Activated naive CD4-positive, alpha-beta T cell treated with anti-CD3 and anti-CD28 coated beads, Interleukin-2, amount 10 ng/mL, durations not matched to agents 7 days and 5 days (primary cell): ENCODE measurements around the gene PTPRR.

Experiments used
- CTCF ChIA-PET: fragments of 350-600 bp; sonication (Branson Sonifier 250); formaldehyde crosslinking; loops from one replicate; lab custom pipeline; 2021; ENCODE audit warnings: antibody characterized with exemption; lab: Charles Lee
- DNase-seq: peaks from one replicate; pipeline ENCODE4 v3.0.0-alpha.2; 2020
- H3K27ac Mint-ChIP-seq: one replicate; pipeline ENCODE4 v1.8.0; 2021; ENCODE audit warnings: mild to moderate bottlenecking, moderate library complexity, mixed read lengths
- H3K27me3 Mint-ChIP-seq: one replicate; pipeline ENCODE4 v1.8.0; 2021; ENCODE audit warnings: mild to moderate bottlenecking, mixed read lengths
- H3K36me3 Mint-ChIP-seq: one replicate; pipeline ENCODE4 v1.8.0; 2021; ENCODE audit warnings: mixed read lengths
- H3K4me1 Mint-ChIP-seq: one replicate; pipeline ENCODE4 v1.8.0; 2021; ENCODE audit warnings: mixed read lengths
- H3K4me3 Mint-ChIP-seq: one replicate; pipeline ENCODE4 v1.8.0; 2021; ENCODE audit warnings: mild to moderate bottlenecking, moderate library complexity, mixed read lengths
- H3K9me3 Mint-ChIP-seq: one replicate; pipeline ENCODE4 v1.8.0; 2021; ENCODE audit warnings: mixed read lengths

The PTPRR gene

GRCh38 chr12:70840656-70841350 is 79.7 kb downstream of the PTPRR start:
- no peaks in the 10 kb centered on the region for H3K36me3 Mint-ChIP-seq
- H3K27ac Mint-ChIP-seq, result no peak overlapping the region
- no peak overlapping the region for H3K4me3 Mint-ChIP-seq
- no peak for DNase-seq
- H3K27me3 Mint-ChIP-seq, result no peaks in the 10 kb centered on the region
- H3K9me3 Mint-ChIP-seq, result no peaks in the 10 kb centered on the region
- CTCF ChIA-PET, result no interaction called here
- no peaks in the 10 kb centered on the region for H3K4me1 Mint-ChIP-seq

GRCh38 chr12:70839544-70839943 is 81.0 kb downstream of the PTPRR start:
- Mint-ChIP-seq H3K4me1 (no peaks in the 10 kb centered on the region), H3K4me3 (no peak overlapping the region), H3K36me3 (no peaks in the 10 kb centered on the region), H3K9me3 (no peaks in the 10 kb centered on the region), H3K27me3 (no peaks in the 10 kb centered on the region), H3K27ac (no peak overlapping the region)
- CTCF ChIA-PET, result no interaction called here
- DNase-seq, result no peak

DNA sequence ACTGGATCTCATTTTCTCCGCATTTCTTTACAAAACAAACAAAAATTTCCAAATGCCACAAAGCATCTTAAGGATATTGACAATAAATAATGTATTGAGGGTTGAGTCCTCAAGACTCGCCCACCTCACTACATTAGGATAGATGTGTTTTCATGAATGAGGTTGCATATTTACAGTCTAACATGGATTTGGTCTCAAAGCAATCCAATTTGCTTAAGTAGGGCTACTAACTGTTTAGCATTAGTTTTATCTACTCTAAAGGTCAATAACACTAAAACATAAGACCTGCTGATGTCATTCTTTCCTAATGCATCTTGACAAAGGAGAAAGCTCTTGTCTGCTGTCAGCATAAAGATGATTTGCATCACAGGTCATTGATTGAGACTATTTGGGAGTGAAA is 82.4 kb downstream of the PTPRR start:
- CTCF ChIA-PET, result no interaction called here
- H3K4me3 Mint-ChIP-seq, result no peak overlapping the region
- no peaks in the 10 kb centered on the region for H3K27me3 Mint-ChIP-seq
- H3K4me1 Mint-ChIP-seq, result no peaks in the 10 kb centered on the region
- no peak for DNase-seq
- no peaks in the 10 kb centered on the region for H3K9me3 Mint-ChIP-seq
- no peak overlapping the region for H3K27ac Mint-ChIP-seq
- H3K36me3 Mint-ChIP-seq, result no peaks in the 10 kb centered on the region

GRCh38 chr12:70837026-70837425 is 83.5 kb downstream of the PTPRR start:
- Mint-ChIP-seq H3K36me3 (no peaks in the 10 kb centered on the region), H3K4me1 (no peaks in the 10 kb centered on the region), H3K27me3 (no peaks in the 10 kb centered on the region), H3K4me3 (no peak overlapping the region), H3K27ac (no peak overlapping the region), H3K9me3 (no peaks in the 10 kb centered on the region)
- no peak for DNase-seq
- CTCF ChIA-PET, result no interaction called here

GRCh38 chr12:70835948-70836347 is 84.6 kb downstream of the PTPRR start:
- CTCF ChIA-PET, result no interaction called here
- H3K27ac Mint-ChIP-seq, result no peak overlapping the region
- no peak for DNase-seq
- H3K4me3 Mint-ChIP-seq, result no peak overlapping the region
- no peaks in the 10 kb centered on the region for H3K4me1 Mint-ChIP-seq
- no peaks in the 10 kb centered on the region for H3K36me3 Mint-ChIP-seq
- H3K9me3 Mint-ChIP-seq, result no peaks in the 10 kb centered on the region
- H3K27me3 Mint-ChIP-seq, result no peaks in the 10 kb centered on the region

- CTCF ChIA-PET, result no interaction called here
- DNase-seq, result no peak
- no peaks in the 10 kb centered on the region for H3K36me3 Mint-ChIP-seq
- H3K27me3 Mint-ChIP-seq, result no peaks in the 10 kb centered on the region
- no peak overlapping the region for H3K27ac Mint-ChIP-seq
- H3K4me3 Mint-ChIP-seq, result no peak overlapping the region
- no peaks in the 10 kb centered on the region for H3K4me1 Mint-ChIP-seq
- no peaks in the 10 kb centered on the region for H3K9me3 Mint-ChIP-seq
These were observed 89.0 kb downstream of the PTPRR start for GRCh38 chr12:70831543-70831942.

- CTCF ChIA-PET, result no interaction called here
- Mint-ChIP-seq H3K4me3 (no peak overlapping the region), H3K27me3 (no peaks in the 10 kb centered on the region), H3K9me3 (no peaks in the 10 kb centered on the region), H3K4me1 (no peaks in the 10 kb centered on the region), H3K36me3 (no peaks in the 10 kb centered on the region), H3K27ac (no peak overlapping the region)
- DNase-seq, result no peak
These were observed 90.1 kb downstream of the PTPRR start for GRCh38 chr12:70830221-70831061.

DNA sequence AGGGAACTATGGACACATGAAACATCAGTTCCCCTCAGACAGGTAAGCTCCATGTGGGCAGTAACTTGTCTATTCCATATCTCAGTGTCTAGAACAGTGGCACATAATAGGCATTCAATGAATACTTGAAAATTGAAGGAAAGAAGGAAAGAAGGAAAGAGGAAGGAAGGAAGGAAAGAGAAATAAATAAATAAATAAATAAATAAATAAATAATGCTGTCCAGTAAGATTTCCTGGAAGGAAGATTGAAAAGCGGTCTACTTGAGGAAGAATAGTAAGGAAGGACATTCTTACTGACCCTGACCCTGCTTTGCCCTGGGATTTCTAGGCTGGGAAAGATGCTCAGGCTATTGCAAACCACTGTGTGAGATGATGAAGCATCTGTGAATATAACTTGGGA is 91.5 kb downstream of the PTPRR start:
- H3K4me1 Mint-ChIP-seq, result no peaks in the 10 kb centered on the region
- H3K27ac Mint-ChIP-seq, result no peak overlapping the region
- no peaks in the 10 kb centered on the region for H3K36me3 Mint-ChIP-seq
- CTCF ChIA-PET, result no interaction called here
- DNase-seq, result no peak
- H3K27me3 Mint-ChIP-seq, result no peaks in the 10 kb centered on the region
- H3K4me3 Mint-ChIP-seq, result no peak overlapping the region
- no peaks in the 10 kb centered on the region for H3K9me3 Mint-ChIP-seq

- no peak overlapping the region for H3K4me3 Mint-ChIP-seq
- H3K9me3 Mint-ChIP-seq, result no peaks in the 10 kb centered on the region
- CTCF ChIA-PET, result no interaction called here
- H3K36me3 Mint-ChIP-seq, result no peaks in the 10 kb centered on the region
- no peaks in the 10 kb centered on the region for H3K4me1 Mint-ChIP-seq
- no peaks in the 10 kb centered on the region for H3K27me3 Mint-ChIP-seq
- DNase-seq, result no peak
- no peak overlapping the region for H3K27ac Mint-ChIP-seq
These were observed 92.2 kb downstream of the PTPRR start for GRCh38 chr12:70828351-70828750.

GRCh38 chr12:70826156-70826555 is 94.4 kb downstream of the PTPRR start:
- H3K9me3 Mint-ChIP-seq, result no peaks in the 10 kb centered on the region
- H3K27me3 Mint-ChIP-seq, result no peaks in the 10 kb centered on the region
- no peaks in the 10 kb centered on the region for H3K4me1 Mint-ChIP-seq
- H3K27ac Mint-ChIP-seq, result no peak overlapping the region
- no peak overlapping the region for H3K4me3 Mint-ChIP-seq
- CTCF ChIA-PET, result no interaction called here
- DNase-seq, result no peak
- no peaks in the 10 kb centered on the region for H3K36me3 Mint-ChIP-seq

- CTCF ChIA-PET, result no interaction called here
- Mint-ChIP-seq H3K27ac (no peak overlapping the region), H3K27me3 (no peaks in the 10 kb centered on the region), H3K9me3 (no peaks in the 10 kb centered on the region), H3K36me3 (no peaks in the 10 kb centered on the region), H3K4me1 (no peaks in the 10 kb centered on the region), H3K4me3 (no peak overlapping the region)
- DNase-seq, result no peak
These were observed 96.0 kb downstream of the PTPRR start for GRCh38 chr12:70824511-70824910.

GRCh38 chr12:70823182-70823976 is 97.2 kb downstream of the PTPRR start:
- Mint-ChIP-seq H3K4me1 (no peaks in the 10 kb centered on the region), H3K36me3 (no peaks in the 10 kb centered on the region), H3K27ac (no peak overlapping the region), H3K4me3 (no peak overlapping the region), H3K27me3 (no peaks in the 10 kb centered on the region), H3K9me3 (no peaks in the 10 kb centered on the region)
- CTCF ChIA-PET, result no interaction called here
- DNase-seq, result no peak

DNA sequence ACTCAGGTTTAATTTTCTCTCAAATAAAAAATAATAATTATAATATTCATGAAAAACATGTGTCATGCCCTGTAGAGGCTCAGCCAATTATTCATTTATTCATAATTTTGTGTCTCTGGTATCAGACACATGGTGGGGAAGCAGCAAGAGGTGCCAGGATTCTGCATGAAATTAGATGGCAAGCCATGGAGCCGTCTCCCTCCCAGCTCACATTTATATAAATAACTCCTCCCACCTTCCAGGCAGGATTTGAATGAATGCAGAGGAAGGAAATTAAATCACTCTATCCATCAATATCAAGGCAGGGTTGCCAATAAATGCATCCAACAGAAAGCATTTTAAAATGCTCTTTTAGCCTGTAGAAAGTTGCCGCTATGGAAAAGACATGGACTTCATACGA is 98.1 kb downstream of the PTPRR start:
- Mint-ChIP-seq H3K4me1 (no peaks in the 10 kb centered on the region), H3K27ac (no peak overlapping the region), H3K9me3 (no peaks in the 10 kb centered on the region), H3K4me3 (no peak overlapping the region), H3K36me3 (no peaks in the 10 kb centered on the region), H3K27me3 (no peaks in the 10 kb centered on the region)
- no peak for DNase-seq
- CTCF ChIA-PET, result no interaction called here

GRCh38 chr12:70815971-70816391 is 104.6 kb downstream of the PTPRR start:
- Mint-ChIP-seq H3K27ac (no peak overlapping the region), H3K27me3 (no peaks in the 10 kb centered on the region), H3K9me3 (no peaks in the 10 kb centered on the region), H3K4me1 (no peaks in the 10 kb centered on the region), H3K36me3 (no peaks in the 10 kb centered on the region), H3K4me3 (no peak overlapping the region)
- CTCF ChIA-PET, result no interaction called here
- no peak for DNase-seq
